ENCODE data around the gene LSMEM2. TPM values are rescaled to one million over a fixed set of nuclear protein-coding genes. Genes with fewer than 3 reads are reported as not detected.

LSMEM2 gene
- total and polyA plus RNA-seq, 2 experiments from 2014 or later: 0.59 to 0.86 TPM

GRCh38 chr3:50242381-50242770 is 36.5 kb upstream of the LSMEM2 start:
- H3K4me3 Mint-ChIP-seq: peak overlapping the region; percentile 37; the same call in 2 of the 3 replicates
- Histone ChIP-seq H3K27ac (ENCODE audit: low read depth) (no peak overlapping the region; the same call in 1 of the 2 replicates), H3K9me2 (ENCODE audit: insufficient read depth) (no peaks in the 10 kb centered on the region), H3F3A (replicated peaks; ENCODE audit: low read depth) (peaks cover 31% of the 10 kb centered on the region), H3K4me1 (ENCODE audit: insufficient read depth) (peaks cover 79% of the 10 kb centered on the region), H3K27me3 (ENCODE audit: insufficient read depth) (no peaks in the 10 kb centered on the region), H4K20me1 (replicated peaks; ENCODE audit: insufficient read depth) (peaks cover 40% of the 10 kb centered on the region), H2AFZ (no peak overlapping the region), H3K36me3 (ENCODE audit: insufficient read depth) (no peaks in the 10 kb centered on the region), H3K4me3 (0 out of 2 replicates have a peak overlapping the region, but pooled peaks have one; percentile 36), H3K79me2 (replicated peaks; ENCODE audit: insufficient read depth) (peaks cover 91% of the 10 kb centered on the region), H3K4me2 (peak overlapping the region; percentile 84)
- TF ChIP-seq JUNB (IDR thresholded peaks at IDR 0.05; ENCODE audit: unreplicated experiment) (no peak), EZH2 (IDR thresholded peaks at IDR 0.05; ENCODE audit: low read depth, unreplicated experiment) (no peak), REST (IDR thresholded peaks at IDR 0.05; ENCODE audit: unreplicated experiment) (no peak), CTCF (conservative IDR thresholded peaks at IDR 0.05; ENCODE audit: low read depth in 2 of 2) (no peak), EZH2phosphoT487 (IDR thresholded peaks at IDR 0.05; ENCODE audit: unreplicated experiment) (no peak), NANOG (IDR thresholded peaks at IDR 0.05; ENCODE audit: borderline replicate concordance) (no peak), CREB1 (CRISPR knock-in tag; IDR thresholded peaks at IDR 0.05; ENCODE audit: low read depth) (no peak), POLR2AphosphoS5 (IDR thresholded peaks at IDR 0.05; ENCODE audit: low read depth) (no peak), ZNF114 (CRISPR knock-in tag; IDR thresholded peaks at IDR 0.05) (no peak), ZNF331 (CRISPR knock-in tag; IDR thresholded peaks at IDR 0.05; ENCODE audit: low read depth) (no peak)
- TF ChIP-seq, protein P1, sequence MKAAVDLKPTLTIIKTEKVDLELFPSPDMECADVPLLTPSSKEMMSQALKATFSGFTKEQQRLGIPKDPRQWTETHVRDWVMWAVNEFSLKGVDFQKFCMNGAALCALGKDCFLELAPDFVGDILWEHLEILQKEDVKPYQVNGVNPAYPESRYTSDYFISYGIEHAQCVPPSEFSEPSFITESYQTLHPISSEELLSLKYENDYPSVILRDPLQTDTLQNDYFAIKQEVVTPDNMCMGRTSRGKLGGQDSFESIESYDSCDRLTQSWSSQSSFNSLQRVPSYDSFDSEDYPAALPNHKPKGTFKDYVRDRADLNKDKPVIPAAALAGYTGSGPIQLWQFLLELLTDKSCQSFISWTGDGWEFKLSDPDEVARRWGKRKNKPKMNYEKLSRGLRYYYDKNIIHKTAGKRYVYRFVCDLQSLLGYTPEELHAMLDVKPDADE (IDR thresholded peaks at IDR 0.05): no peak
- TF ChIP-seq, protein P2, sequence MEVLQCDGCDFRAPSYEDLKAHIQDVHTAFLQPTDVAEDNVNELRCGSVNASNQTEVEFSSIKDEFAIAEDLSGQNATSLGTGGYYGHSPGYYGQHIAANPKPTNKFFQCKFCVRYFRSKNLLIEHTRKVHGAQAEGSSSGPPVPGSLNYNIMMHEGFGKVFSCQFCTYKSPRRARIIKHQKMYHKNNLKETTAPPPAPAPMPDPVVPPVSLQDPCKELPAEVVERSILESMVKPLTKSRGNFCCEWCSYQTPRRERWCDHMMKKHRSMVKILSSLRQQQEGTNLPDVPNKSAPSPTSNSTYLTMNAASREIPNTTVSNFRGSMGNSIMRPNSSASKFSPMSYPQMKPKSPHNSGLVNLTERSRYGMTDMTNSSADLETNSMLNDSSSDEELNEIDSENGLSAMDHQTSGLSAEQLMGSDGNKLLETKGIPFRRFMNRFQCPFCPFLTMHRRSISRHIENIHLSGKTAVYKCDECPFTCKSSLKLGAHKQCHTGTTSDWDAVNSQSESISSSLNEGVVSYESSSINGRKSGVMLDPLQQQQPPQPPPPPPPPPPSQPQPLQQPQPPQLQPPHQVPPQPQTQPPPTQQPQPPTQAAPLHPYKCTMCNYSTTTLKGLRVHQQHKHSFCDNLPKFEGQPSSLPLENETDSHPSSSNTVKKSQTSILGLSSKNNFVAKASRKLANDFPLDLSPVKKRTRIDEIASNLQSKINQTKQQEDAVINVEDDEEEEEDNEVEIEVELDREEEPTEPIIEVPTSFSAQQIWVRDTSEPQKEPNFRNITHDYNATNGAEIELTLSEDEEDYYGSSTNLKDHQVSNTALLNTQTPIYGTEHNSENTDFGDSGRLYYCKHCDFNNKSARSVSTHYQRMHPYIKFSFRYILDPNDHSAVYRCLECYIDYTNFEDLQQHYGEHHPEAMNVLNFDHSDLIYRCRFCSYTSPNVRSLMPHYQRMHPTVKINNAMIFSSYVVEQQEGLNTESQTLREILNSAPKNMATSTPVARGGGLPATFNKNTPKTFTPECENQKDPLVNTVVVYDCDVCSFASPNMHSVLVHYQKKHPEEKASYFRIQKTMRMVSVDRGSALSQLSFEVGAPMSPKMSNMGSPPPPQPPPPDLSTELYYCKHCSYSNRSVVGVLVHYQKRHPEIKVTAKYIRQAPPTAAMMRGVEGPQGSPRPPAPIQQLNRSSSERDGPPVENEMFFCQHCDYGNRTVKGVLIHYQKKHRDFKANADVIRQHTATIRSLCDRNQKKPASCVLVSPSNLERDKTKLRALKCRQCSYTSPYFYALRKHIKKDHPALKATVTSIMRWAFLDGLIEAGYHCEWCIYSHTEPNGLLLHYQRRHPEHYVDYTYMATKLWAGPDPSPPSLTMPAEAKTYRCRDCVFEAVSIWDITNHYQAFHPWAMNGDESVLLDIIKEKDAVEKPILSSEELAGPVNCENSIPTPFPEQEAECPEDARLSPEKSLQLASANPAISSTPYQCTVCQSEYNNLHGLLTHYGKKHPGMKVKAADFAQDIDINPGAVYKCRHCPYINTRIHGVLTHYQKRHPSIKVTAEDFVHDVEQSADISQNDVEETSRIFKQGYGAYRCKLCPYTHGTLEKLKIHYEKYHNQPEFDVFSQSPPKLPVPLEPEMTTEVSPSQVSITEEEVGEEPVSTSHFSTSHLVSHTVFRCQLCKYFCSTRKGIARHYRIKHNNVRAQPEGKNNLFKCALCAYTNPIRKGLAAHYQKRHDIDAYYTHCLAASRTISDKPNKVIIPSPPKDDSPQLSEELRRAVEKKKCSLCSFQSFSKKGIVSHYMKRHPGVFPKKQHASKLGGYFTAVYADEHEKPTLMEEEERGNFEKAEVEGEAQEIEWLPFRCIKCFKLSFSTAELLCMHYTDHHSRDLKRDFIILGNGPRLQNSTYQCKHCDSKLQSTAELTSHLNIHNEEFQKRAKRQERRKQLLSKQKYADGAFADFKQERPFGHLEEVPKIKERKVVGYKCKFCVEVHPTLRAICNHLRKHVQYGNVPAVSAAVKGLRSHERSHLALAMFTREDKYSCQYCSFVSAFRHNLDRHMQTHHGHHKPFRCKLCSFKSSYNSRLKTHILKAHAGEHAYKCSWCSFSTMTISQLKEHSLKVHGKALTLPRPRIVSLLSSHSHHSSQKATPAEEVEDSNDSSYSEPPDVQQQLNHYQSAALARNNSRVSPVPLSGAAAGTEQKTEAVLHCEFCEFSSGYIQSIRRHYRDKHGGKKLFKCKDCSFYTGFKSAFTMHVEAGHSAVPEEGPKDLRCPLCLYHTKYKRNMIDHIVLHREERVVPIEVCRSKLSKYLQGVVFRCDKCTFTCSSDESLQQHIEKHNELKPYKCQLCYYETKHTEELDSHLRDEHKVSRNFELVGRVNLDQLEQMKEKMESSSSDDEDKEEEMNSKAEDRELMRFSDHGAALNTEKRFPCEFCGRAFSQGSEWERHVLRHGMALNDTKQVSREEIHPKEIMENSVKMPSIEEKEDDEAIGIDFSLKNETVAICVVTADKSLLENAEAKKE (CRISPR knock-in tag; IDR thresholded peaks at IDR 0.05): no peak
- no peaks in the 10 kb centered on the region for H3K9me3 Mint-ChIP-seq
- H3K36me3 Mint-ChIP-seq (ENCODE audit: low read depth): peaks cover 15% of the 10 kb centered on the region
- DNase-seq (ENCODE audit: low spot score): no peak
- no peak for ATAC-seq
- H3K27me3 Mint-ChIP-seq (ENCODE audit: insufficient read depth, low read depth, poor library complexity): peaks cover 21% of the 10 kb centered on the region
- H3K27ac Mint-ChIP-seq: peak overlapping the region; percentile 96
- H3K4me1 Mint-ChIP-seq: peaks cover 92% of the 10 kb centered on the region

Data from GM23338 (cell line).